HG03045 (cell line): ENCODE measurements around the gene SYT14.
"Not testable (repeated sequence)": the region's sequence is repeated elsewhere in the genome, so short reads cannot be mapped to it uniquely, and the experiment has no call there.

Experiments
- ATAC-seq: cut with Tn5 transposase; IDR thresholded peaks from one replicate; pipeline ENCODE4 v1.9.1; 2021; ENCODE audit warnings: mild to moderate bottlenecking, moderate library complexity; ENCODE audit not compliant: unreplicated experiment

Gene SYT14

GRCh38 chr1:209937996-209938959, at the start of gene SYT14:
Gene SYT14 (plus strand): TSS chr1:209938217. CDS start chr1:209938265, 48 bp downstream.
- no peak for ATAC-seq

GRCh38 chr1:209888291-209889076, 49.5 kb upstream of the SYT14 start:
- ATAC-seq: not testable (repeated sequence)

- no peak for ATAC-seq
Observed at GRCh38 chr1:209889077-209889418, 49.0 kb upstream of the SYT14 start.

- ATAC-seq: no peak
Observed at GRCh38 chr1:209890641-209891330, 47.2 kb upstream of the SYT14 start.

GRCh38 chr1:209893751-209894150, 44.3 kb upstream of the SYT14 start:
- no peak for ATAC-seq

- no peak for ATAC-seq
Observed at GRCh38 chr1:209895709-209896108, 42.3 kb upstream of the SYT14 start.

- ATAC-seq: no peak
Observed at GRCh38 chr1:209896346-209896745, 41.7 kb upstream of the SYT14 start.

- ATAC-seq: not testable (repeated sequence)
Observed at GRCh38 chr1:209898271-209898670, 39.7 kb upstream of the SYT14 start.

- not testable (repeated sequence) for ATAC-seq
Observed at GRCh38 chr1:209898851-209899250, 39.2 kb upstream of the SYT14 start.

GRCh38 chr1:209899948-209900347, 38.1 kb upstream of the SYT14 start:
- no peak for ATAC-seq

GRCh38 chr1:209900734-209901133, 37.3 kb upstream of the SYT14 start:
- ATAC-seq: no peak

- ATAC-seq: no peak
Observed at GRCh38 chr1:209901211-209901610, 36.8 kb upstream of the SYT14 start.

- ATAC-seq: not testable (repeated sequence)
Observed at GRCh38 chr1:209904774-209905173, 33.2 kb upstream of the SYT14 start.

GRCh38 chr1:209911746-209912145, 26.3 kb upstream of the SYT14 start:
- no peak for ATAC-seq

GRCh38 chr1:209912306-209912705, 25.7 kb upstream of the SYT14 start:
- ATAC-seq: no peak

- ATAC-seq: not testable (repeated sequence)
Observed at GRCh38 chr1:209919637-209920036, 18.4 kb upstream of the SYT14 start.

GRCh38 chr1:209920844-209921243, 17.2 kb upstream of the SYT14 start:
- no peak for ATAC-seq

- no peak for ATAC-seq
Observed at GRCh38 chr1:209924390-209924789, 13.6 kb upstream of the SYT14 start.

- no peak for ATAC-seq
Observed at GRCh38 chr1:209926045-209926444, 12.0 kb upstream of the SYT14 start.

- ATAC-seq: no peak
Observed at GRCh38 chr1:209927466-209927865, 10.6 kb upstream of the SYT14 start.

- no peak for ATAC-seq
Observed at GRCh38 chr1:209929751-209930150, 8.3 kb upstream of the SYT14 start.
